NAMALWA (cell line): ENCODE data around the gene CLIC4.
"Not testable (repeated sequence)": the region's sequence is repeated elsewhere in the genome, so short reads cannot be mapped to it uniquely, and the experiment has no call there.

Experiments
- DNase-seq: peaks from one replicate; pipeline ENCODE4 v3.0.0-alpha.2; 2015; ENCODE audit warnings: low spot score

The CLIC4 gene

DNA sequence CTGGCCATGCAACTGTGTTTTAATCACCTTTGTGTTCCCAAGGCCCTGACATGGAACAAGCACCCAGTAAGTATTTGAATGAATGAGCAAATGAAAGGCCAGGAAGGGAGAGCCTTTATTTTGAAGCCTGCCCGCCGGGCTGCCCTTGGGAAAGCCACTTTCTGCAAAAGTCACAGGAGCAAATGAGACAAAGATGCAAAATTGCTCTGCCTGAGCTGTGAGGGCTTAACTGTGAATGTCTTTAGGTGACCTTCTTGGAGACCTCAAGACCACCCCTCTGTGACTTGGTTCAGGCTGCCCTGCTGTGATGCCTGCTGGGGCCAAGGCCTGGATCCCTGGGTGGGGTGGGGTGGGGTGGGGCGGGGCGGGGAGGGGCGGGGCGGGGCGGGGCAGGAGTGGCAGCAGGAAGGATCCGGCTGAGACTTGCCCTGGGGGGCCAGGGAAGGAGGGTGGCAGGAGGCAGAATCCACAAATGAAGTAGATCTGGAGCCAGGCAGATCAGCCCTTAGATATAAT is 130.8 kb downstream of the CLIC4 start:
- no peak for DNase-seq

DNA sequence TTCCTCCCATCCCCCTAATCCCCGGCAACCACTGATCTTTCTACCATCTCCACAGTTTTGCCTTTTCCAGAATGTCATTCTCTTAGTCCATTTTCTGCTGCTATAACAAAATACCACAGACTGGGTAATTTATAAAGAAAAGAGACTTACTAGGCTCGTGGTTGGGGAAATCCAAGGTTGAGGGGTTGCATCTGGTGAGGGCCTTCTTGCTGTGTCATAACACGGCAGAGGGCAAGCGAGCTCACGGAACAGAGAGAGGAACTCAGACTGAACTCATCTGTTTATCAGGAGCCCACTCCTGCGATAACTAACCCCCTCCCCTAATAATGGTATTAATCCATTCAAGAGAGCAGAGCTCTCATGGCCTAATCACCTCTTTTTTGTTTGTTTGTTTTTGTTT is 132.8 kb downstream of the CLIC4 start:
- DNase-seq = no peak

DNA sequence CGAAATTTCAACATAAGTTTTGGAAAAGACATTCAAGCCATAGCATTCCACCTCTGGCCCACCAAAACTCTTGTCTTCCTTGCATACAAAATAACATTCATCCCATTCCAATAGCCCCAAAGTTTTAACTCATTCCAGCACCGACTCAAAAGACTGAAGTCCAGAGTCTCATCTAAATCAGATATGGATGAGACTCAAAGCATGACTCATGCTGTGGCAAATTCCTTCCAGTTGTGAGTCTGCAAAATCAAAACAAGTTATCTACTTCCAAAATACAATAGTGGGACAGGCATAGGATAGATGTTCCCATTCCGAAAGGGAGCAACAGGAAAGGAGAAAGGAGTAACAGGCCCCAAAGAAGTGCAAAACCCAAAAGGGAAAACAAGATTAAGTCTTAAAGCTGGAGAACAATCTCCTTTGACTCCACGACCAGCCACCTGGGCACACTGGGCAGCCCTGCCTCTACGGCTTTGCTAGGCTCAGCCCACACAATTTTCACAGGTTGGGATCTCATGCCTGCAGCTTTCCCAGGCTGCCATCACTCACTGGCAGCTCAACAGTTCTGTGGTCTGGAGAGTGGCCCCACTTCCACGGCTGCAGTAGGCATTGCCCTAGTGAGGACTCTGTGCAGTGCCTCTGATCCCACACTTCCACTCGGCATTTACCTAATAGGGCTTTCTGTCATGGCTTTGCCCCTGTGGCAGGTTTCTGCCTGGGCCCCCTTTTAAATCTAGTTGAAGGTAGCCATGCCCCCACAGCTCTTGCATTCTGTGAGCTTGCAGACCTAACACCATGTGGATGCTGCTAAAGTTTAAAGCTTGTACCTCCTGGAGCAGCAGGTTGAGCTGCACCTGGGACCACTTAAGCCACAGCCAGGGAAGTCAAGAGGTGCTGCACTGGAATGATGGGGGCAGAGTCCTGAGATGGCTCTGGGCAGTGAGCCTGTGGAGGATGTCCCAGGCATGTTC is 133.8 kb downstream of the CLIC4 start:
- no peak for DNase-seq

DNA sequence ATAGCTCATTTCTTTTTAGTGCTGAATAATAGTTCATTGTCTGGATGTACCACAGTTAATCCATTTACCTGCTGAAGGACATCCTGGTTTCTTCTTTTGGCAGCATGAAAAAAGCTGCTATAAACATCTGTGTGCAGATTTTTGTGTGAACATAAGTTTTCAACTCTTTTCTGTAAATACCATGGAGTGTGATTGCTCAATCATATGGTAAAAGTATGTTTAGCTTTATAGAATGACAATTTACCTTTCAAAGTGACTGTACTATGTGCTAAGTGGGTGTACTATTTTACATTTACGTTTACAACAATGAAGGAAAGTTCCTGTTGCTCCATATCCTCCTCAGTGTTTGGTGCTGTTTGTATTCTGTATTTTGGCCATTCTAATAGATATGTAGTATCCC is 135.8 kb downstream of the CLIC4 start:
- DNase-seq = no peak

DNA sequence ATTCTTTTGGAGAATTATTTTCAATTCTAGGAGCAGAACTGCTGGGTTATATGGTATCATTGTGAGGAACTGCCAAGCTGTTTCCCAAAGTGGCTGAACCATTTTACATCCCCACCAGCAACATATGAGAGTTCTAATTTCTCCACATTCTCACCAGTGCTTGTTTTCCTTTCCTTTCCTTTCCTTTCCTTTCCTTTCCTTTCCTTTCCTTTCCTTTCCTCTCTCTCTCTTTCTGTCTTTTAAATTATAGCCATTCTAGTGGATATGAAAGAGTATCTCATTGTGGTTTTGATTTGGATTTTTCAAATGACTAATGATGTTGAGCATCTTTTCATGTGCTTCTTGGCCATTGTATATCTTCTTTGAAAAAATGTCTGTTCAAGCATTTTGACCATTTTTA is 139.5 kb downstream of the CLIC4 start:
- DNase-seq = no peak

DNA sequence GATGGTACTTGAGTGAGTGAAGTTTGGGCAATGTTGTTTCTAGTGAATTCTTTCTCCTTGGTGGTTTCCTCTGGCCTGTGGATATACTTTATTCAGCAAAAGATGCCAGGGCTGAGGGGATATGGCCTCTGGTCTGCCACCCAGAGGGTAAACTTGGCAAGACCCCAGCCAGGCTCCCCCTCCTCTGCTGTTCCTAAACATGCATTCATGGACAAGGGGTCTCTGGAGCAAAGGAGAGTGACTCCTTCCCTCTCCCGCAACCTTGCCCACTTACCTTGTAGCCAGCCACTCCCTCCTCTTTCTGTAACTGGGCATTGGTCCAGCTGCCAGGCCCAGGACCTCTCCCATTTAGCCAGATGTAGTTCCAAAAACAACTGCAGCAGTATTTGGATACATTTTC is 141.0 kb downstream of the CLIC4 start:
- DNase-seq = no peak

DNA sequence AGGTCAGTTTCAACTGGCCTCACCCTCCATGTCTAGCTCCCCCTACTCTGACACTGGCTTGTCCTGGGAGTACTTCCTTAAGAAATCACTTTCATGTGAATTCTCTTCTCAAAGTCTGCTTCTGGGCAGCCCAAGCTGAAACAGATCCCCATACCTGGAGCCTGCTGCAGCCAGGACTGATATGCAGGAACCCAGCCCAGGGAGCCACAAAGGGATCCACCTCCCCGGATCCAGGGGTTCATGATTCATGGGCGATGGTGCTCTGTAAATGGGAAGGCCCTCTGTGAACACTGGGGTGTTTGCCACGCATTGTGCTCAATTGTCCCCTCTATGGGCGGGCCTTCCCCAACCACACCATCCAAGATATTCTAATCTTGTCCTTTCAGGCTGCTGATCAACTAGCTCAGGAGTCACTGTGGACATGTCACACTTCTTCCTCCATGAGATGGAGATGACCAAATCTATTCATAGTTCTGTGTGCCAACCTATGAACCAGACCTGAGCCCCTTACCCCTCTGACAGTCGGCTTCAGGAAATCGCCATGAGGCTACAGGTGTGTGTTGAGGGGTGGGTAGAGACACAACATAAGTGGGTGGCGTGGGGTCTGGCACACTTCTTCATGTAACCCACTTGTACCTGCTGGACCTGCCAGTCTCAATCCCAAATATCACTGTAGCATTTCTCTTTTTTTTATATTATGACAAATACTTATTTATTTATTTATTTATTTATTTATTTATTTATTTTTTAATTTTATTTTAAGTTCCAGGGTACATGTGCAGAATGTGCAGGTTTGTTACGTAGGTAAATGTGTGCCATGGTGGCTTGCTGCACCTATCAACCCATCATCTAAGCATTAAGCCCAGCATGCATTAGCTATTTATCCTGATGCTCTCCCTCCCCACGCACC is 143.1 kb downstream of the CLIC4 start:
- DNase-seq = no peak

DNA sequence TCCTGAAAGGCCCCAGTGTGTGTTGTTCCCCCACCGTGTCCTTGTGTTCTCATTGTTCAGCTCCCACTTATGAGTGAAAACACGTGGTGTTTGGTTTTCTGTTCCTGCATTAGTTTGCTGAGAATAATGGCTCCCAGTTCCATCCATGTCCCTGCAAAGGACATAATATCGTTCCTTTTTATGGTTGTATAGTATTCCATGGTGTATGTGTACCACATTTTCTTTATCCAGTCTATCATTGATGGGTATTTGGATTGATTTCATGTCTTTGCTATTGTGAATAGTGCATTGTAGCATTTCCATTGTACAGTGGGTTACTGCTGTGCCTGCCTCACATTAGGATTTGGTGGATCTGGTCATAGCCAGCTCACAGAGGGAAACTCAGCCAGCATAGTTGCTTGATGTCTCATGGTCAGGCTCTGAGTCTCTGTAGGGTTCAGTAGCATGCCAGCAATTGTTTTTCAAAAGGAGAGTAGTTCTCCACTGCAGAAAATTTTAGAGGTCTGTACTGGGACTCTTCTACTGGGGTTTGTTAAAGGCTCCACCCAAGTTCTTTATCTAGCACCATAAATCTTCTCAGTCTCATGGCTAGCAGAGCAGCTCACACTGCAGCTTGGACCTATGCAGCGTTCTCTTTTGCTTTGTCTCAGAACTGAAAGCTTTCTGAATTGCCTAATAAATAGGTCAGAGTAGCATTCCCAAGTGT is 143.9 kb downstream of the CLIC4 start:
- DNase-seq = no peak

DNA sequence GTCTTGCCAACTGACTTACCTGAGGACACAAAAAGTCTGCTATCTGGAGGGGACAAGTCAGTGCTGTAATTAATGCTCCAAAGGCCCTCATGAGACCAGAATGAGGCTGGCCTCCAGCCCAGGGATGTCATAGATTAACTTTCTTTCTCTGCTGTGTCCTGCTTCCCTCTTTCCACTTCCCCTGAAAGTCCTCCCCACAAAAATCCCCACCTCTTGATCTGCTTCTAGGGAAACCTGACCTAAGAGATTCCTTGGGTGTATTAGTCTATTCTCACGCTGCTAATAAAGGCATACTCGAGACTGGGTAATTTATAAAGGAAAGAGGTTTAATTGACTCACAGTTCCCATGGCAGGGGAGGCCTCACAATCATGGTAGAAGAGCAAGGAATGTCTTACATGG is 145.6 kb downstream of the CLIC4 start:
- no peak for DNase-seq

DNA sequence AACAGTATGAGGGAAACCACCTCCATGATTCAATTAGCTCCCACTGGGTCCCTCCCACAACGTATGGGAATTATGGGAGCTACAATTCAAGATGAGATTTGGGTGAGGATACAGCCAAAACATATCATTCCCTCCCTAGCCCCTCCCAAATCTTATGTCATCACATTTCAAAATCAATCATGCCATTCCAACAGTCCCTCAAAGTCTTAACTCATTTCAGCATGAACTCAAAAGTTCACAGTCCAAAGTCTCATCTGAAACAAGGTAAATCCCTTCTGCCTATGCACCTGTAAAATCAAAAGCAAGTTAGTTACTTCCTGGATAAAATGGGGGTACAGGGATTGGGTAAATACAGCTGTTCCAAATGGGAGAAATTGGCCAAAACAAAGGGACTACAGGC is 146.1 kb downstream of the CLIC4 start:
- DNase-seq = not testable (repeated sequence)

DNA sequence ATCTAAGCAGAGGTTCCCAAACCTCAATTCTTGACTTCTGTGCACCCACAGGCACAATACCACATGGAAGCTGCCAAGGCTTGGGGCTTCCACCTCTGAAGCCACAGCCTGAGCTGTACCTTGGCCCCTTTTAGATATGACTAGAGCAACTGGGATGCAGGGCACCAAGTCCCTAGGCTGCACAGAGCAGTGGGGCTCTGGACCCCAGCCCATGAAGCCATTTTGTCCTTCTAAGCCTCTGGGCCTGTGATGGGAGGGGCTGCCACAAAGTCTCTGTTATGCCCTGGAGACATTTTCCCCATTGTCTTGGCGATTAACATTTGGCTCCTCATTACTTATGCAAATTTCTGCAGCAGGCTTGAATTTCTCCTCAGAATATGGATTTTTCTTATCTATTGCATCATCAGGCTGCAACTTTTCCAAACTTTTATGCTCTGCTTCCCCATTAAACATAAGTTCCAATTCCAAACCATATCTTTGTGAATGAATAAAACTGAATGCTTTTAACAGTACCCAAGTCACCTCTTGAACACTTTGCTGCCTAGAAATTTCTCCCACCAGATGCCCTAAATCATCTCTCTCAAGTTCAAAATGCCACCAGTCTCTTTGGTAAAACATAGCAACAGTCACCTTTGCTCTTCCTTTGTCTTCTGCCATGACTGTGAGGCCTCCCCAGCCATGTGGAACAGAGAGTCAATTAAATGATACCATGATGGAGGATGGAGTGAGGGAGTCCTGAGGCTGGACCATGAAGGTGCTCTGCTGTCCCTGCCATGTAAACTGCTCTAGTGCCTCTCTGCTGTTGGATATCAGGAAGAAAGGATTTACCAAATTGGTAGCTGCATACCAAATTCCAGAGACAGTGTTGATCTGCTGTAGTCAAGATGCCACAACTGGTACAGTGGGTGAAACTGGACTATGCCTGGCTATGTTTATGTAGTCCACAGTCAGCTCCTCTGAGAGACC is 147.2 kb downstream of the CLIC4 start:
- DNase-seq = no peak

DNA sequence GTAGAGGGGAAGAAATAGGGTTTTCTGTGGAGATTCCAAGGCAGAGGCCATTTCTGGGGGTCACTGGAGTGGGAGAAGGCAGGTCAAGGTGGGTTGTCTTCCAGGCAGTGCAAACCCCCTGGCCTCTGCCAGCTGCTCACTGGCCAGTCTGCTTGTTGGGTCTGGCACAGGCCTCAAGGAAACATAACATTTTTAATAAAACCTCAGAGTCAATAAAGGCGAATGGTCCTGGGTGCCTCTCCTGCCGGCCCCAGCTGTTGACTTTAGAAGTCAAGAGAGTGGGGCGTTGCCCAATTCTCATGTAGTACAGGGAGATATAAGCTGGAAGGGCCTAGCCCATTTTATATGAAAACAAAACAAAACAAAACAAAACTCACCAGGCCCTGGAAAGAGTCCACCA is 148.2 kb downstream of the CLIC4 start:
- no peak for DNase-seq
